Upper lobe of left lung (tissue), 6 donors: ENCODE measurements around the gene GZF1. TPM values are rescaled to one million over a fixed set of nuclear protein-coding genes. Genes with fewer than 3 reads are reported as not detected.

Experiments
- ATAC-seq, 2 donors: fragments of 200-7000 bp; cut with Tn5 transposase; one replicate each; pipeline ENCODE4 v1.9.1; 2022; ENCODE audit warnings: mild to moderate bottlenecking in 2 of 2, moderate library complexity in 2 of 2; ENCODE audit not compliant: low FRiP score in 2 of 2
- DNase-seq, 2 donors: peaks; one replicate each; pipeline ENCODE4 v3.0.0-alpha.2; 2019 to 2020
- H3K27ac ChIP-seq, 4 donors: fragments of 200-600 bp; sonication (generic); one replicate each; pipeline ENCODE4 v1.5.1; 2016 to 2019
- H3K27me3 ChIP-seq, 4 donors: fragments of 200-600 bp; sonication (generic); one replicate each; pipeline ENCODE4 v1.5.1; 2017 to 2019
- H3K36me3 ChIP-seq, 4 donors: fragments of 200-600 bp; sonication (generic); one replicate each; pipeline ENCODE4 v1.5.1; 2016 to 2019
- H3K4me1 ChIP-seq, 4 donors: fragments of 200-600 bp; sonication (generic); one replicate each; pipeline ENCODE4 v1.5.1; 2018 to 2019
- H3K4me3 ChIP-seq, 4 donors: fragments of 200-600 bp; sonication (generic); one replicate each; pipeline ENCODE4 v1.5.1; 2017 to 2019; ENCODE audit warnings: mild to moderate bottlenecking in 2 of 4, moderate library complexity in 1 of 4
- H3K9me3 ChIP-seq, 4 donors: fragments of 200-600 bp; sonication (generic); one replicate each; pipeline ENCODE4 v1.5.1; 2018 to 2019
- EP300 ChIP-seq, 4 donors: sonication (generic); formaldehyde crosslinking; IDR thresholded peaks; one replicate each; pipeline ENCODE4 v1.5.1; 2017; ENCODE audit warnings: antibody characterized with exemption in 4 of 4, control low read depth in 2 of 4
- POLR2A ChIP-seq, 4 donors: fragments of 450-650 bp; IDR thresholded peaks; one replicate each; pipeline ENCODE4 v1.5.1; 2016 to 2017; ENCODE audit warnings: antibody characterized with exemption in 4 of 4, mild to moderate bottlenecking in 2 of 4
- POLR2AphosphoS5 ChIP-seq, 2 donors: sonication (generic); formaldehyde crosslinking; IDR thresholded peaks; one replicate each; pipeline ENCODE4 v1.5.1; 2017; ENCODE audit warnings: antibody characterized with exemption in 2 of 2
- WGBS, 2 donors: methylation state at CpG; one replicate each; pipeline ENCODE4 v1.1.5; 2017 to 2018; 5-methylcytosine and 5-hydroxymethylcytosine counted together
- total RNA-seq, 6 donors: library from RNA; depleted of rRNA in 4 of 6; stranded (reverse); fragments of >200 nt in 4 of 6; gene quantifications; one replicate each; pipeline versions ENCODE4 v1.1.0 to v1.2.1, GENCODE V29; 2016 to 2021
- TF ChIP-seq, protein P1 (sequence below), 6 experiments: fragments of 450-650 bp in 4 of 6; fragments of 200-600 bp in 2 of 6; sonication (generic) in 2 of 6; IDR thresholded peaks; one replicate each; pipeline ENCODE4 v1.5.1; 2016 to 2019; ENCODE audit warnings: antibody characterized with exemption in 6 of 6
- donor health status: DM: no; HTN: no; CAD: no; lungs with moderate emphysema.
- donor health status: DM: no; HTN: yes; CAD: no; lungs with severe emphysema.

Gene GZF1
- total RNA-seq, 6 donors from 2014 or later: 14.1 to 32.5 (median 25.6) TPM

DNA sequence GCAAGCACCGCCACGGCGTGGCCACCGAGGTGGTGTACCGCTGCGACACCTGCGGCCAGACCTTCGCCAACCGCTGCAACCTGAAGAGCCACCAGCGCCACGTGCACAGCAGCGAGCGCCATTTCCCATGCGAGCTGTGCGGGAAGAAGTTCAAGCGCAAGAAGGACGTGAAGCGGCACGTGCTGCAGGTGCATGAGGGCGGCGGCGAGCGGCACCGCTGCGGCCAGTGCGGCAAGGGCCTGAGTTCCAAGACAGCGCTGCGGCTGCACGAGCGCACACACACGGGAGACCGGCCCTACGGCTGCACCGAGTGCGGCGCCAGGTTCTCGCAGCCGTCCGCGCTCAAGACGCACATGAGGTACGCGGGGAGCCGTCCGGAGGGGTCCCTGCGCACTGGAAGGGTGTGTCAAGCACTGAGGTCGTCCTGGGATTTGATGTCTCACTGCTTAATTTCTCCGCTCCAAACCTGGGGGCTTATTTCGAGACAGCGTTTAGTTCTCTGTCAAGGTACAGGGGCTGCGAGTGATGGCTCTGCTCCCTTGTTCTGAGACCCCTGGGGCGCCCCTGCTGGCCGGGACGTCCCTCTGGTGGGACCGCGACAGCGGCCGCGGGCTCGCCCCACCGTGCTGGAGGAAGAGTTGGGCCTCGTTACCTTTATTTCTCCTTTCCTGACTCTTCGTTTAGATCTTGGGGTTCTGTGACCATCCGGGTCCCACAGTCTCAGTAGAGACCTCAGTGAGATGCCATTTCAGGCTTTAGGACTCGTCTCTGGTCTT is 3.6 kb downstream of the GZF1 start:
- ATAC-seq (no peak), DNase-seq (peak in 1 of 2 donors; percentile 84)
- WGBS, 2 donors: 93 to 95% methylated on average over 39 to 64 of the region's 65 CpGs
- H3K27me3 ChIP-seq: no peaks in the 10 kb centered on the region
- H3K27ac ChIP-seq: peak overlapping the region in 1 of 4 donors; percentile 43
- peaks cover 44 to 56% (median 47%) of the 10 kb centered on the region in 4 donors for H3K4me1 ChIP-seq
- TF ChIP-seq POLR2A (IDR thresholded peaks at IDR 0.05): no peak
- TF ChIP-seq EP300 (IDR thresholded peaks at IDR 0.05): no peak
- TF ChIP-seq, protein P1, sequence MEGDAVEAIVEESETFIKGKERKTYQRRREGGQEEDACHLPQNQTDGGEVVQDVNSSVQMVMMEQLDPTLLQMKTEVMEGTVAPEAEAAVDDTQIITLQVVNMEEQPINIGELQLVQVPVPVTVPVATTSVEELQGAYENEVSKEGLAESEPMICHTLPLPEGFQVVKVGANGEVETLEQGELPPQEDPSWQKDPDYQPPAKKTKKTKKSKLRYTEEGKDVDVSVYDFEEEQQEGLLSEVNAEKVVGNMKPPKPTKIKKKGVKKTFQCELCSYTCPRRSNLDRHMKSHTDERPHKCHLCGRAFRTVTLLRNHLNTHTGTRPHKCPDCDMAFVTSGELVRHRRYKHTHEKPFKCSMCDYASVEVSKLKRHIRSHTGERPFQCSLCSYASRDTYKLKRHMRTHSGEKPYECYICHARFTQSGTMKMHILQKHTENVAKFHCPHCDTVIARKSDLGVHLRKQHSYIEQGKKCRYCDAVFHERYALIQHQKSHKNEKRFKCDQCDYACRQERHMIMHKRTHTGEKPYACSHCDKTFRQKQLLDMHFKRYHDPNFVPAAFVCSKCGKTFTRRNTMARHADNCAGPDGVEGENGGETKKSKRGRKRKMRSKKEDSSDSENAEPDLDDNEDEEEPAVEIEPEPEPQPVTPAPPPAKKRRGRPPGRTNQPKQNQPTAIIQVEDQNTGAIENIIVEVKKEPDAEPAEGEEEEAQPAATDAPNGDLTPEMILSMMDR (IDR thresholded peaks at IDR 0.05): no peak
- H3K4me3 ChIP-seq: no peak overlapping the region
- no peaks in the 10 kb centered on the region for H3K9me3 ChIP-seq
- H3K36me3 ChIP-seq: peaks cover 9 to 49% (median 25%) of the 10 kb centered on the region in 4 donors

DNA sequence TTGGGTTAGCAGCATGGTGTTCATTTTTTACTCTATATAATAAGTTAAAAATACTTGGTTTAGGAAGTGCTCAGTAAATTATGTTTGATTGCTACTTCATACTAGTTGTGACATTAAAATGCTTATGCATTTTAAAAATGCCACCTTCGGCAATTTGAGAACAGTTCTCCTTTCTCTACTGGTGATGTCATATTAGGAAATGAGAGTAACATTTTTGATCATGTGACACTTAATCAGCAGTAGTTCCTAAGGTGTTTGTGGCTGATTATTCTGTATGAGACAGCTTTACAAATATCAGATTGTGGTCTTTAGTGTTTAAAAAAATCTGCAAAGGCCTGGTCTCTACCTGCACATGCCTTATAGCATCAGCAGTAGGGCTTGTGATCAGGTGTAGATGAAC is 4.4 kb downstream of the GZF1 start:
- H3K27ac ChIP-seq: peak overlapping the region in 1 of 4 donors; percentile 43

DNA sequence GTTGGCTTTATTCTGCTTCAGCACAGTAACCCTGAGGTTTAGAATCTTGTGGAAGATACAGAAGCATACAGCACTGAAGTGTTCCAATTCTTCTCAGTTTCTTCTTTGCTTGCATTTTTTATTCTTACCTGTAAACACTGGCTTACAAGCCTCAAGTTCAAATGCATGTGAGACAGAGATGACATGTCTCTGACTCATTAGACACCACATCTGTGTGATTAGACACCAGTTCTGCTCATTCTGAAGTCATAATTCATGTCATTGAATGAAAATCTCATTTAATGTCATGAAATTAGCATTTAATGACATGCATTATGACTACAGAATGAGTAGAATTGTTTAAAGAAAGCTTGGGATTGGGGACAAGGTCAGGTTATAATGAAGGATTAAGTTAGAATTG is 5.8 kb downstream of the GZF1 start:
- no peaks in the 10 kb centered on the region for H3K27me3 ChIP-seq
- H3K36me3 ChIP-seq: peaks cover 17 to 71% (median 39%) of the 10 kb centered on the region in 4 donors
- TF ChIP-seq POLR2A (IDR thresholded peaks at IDR 0.05) (no peak), POLR2AphosphoS5 (IDR thresholded peaks at IDR 0.05) (no peak), EP300 (IDR thresholded peaks at IDR 0.05) (no peak)
- TF ChIP-seq, protein P1 (IDR thresholded peaks at IDR 0.05): no peak
- H3K9me3 ChIP-seq: no peaks in the 10 kb centered on the region
- DNase-seq: no peak
- H3K27ac ChIP-seq: no peak overlapping the region
- H3K4me1 ChIP-seq: peaks cover 37 to 45% (median 39%) of the 10 kb centered on the region in 4 donors
- no peak for ATAC-seq
- no peak overlapping the region for H3K4me3 ChIP-seq

More for the DNA sequence above, 4.4 kb downstream of the GZF1 start:
- 33 to 38% methylated on average over 1 of the region's 1 CpG for WGBS, 2 donors
- H3K4me3 ChIP-seq: no peak overlapping the region
- no peak for TF ChIP-seq POLR2A (IDR thresholded peaks at IDR 0.05)
- no peak for TF ChIP-seq POLR2AphosphoS5 (IDR thresholded peaks at IDR 0.05)
- TF ChIP-seq, protein P1 (IDR thresholded peaks at IDR 0.05): no peak
- no peak for TF ChIP-seq EP300 (IDR thresholded peaks at IDR 0.05)
- H3K4me1 ChIP-seq: peaks cover 38 to 49% (median 41%) of the 10 kb centered on the region in 4 donors
- ATAC-seq: no peak
- H3K27me3 ChIP-seq: no peaks in the 10 kb centered on the region
- DNase-seq: no peak
- no peaks in the 10 kb centered on the region for H3K9me3 ChIP-seq
- peaks cover 9 to 57% (median 31%) of the 10 kb centered on the region in 4 donors for H3K36me3 ChIP-seq

GRCh38 chr20:23368316-23369071 is 6.5 kb downstream of the GZF1 start:
- H3K9me3 ChIP-seq: no peaks in the 10 kb centered on the region
- H3K27me3 ChIP-seq: no peaks in the 10 kb centered on the region
- peak overlapping the region in 1 of 4 donors; percentile 22 for H3K27ac ChIP-seq
- TF ChIP-seq, protein P1 (IDR thresholded peaks at IDR 0.05): no peak
- TF ChIP-seq EP300 (IDR thresholded peaks at IDR 0.05): no peak
- TF ChIP-seq POLR2A (IDR thresholded peaks at IDR 0.05): no peak
- no peak for TF ChIP-seq POLR2AphosphoS5 (IDR thresholded peaks at IDR 0.05)
- H3K36me3 ChIP-seq: peaks cover 22 to 78% (median 42%) of the 10 kb centered on the region in 4 donors
- no peak for ATAC-seq
- DNase-seq: no peak
- H3K4me3 ChIP-seq: no peak overlapping the region
- WGBS, 2 donors: 82 to 88% methylated on average over 2 of the region's 2 CpGs
- H3K4me1 ChIP-seq: peaks cover 30 to 38% (median 32%) of the 10 kb centered on the region in 4 donors
